IPS-NIHi7 (cell line): Measurements from ENCODE around the gene RITA1.
A peak's percentile ranks its signal among the peaks of the same experiment; 100 is the strongest.

ENCODE experiments used
- DNase-seq: peaks from one replicate; pipeline ENCODE4 v3.0.0; 2012; ENCODE audit warnings: mixed read lengths; ENCODE audit errors: extremely low spot score

RITA1 gene

DNA sequence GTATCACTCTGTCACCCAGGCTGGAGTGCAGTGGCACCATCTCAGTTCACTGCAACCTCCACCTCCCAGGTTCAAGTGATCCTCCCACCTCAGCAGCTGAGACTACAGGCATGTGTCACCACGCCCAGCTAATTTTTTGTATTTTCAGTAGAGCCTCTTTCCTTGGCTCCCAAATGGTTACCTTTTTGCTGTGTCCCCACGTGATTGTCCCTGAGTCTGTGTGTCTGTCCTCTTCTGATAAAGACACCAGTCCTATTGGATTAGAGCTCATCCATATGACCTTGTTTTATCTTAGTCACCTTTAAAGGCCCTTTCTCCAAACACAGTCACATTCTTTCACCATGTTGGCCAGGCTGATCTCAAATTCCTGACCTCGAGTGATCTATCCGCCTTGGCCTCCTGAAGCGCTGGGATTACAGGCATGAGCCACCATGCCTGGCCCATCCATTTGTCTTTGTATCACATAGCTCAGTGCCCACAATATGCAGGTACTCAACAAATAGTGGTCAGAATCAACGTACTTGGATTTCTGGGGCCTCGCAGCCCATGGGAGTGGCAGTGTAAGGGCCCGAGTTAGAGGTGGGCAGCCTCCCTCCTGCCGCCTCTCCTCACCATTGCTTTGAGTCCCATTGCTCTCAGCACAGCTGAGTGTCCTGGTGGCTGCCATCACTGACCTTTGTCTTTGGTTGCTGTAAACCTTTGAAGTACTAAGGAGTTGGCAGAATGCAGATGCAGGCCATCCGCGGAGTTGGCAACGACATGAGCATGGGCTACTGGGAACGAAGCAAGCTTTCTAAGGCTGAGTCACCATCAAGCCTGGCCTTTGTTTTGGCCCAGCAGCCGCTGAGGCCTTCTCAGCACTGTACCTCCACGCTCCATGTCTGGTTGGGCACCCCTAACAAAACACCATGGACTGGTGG, 45.1 kb downstream of the RITA1 start:
- DNase-seq: no peak

DNA sequence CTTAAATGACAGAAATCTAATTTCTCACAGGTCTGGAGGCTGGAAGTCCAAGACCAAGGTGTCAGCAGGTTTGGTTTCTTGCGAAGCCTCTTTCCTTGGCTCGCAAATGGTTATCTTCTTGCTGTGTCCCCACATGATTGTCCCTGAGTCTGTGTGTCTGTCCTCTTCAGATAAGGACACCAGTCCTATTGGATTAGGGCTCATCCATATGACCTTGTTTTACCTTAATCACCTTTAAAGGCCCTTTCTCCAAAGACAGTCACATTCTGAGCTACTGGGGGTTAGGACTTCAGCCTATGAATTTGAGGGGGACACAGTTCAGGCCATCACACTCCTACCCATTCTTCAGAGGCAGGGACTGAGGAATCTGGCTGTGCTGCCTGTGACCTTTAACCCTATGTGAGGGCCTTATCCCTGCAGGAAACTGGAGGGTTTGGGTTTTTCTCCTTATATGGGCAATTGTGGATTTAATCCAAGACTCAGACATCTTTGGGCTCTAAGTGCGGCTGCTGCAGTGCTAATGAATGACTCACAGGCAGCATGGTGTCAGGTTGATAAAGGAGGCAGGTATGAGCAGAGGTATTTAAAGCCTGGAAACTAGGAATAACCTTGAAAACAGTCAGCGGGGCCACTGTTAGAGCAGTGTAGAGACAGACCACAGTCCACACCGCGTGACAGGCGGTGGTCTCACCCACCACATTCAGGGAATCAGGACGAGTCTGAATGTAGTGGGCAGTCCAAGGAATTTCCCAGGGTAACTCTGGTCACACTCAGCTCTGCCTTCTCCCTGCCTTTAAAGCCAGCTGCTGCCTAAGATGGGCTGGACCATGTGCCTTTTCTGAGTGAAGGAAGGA, 45.9 kb downstream of the RITA1 start:
- no peak for DNase-seq

DNA sequence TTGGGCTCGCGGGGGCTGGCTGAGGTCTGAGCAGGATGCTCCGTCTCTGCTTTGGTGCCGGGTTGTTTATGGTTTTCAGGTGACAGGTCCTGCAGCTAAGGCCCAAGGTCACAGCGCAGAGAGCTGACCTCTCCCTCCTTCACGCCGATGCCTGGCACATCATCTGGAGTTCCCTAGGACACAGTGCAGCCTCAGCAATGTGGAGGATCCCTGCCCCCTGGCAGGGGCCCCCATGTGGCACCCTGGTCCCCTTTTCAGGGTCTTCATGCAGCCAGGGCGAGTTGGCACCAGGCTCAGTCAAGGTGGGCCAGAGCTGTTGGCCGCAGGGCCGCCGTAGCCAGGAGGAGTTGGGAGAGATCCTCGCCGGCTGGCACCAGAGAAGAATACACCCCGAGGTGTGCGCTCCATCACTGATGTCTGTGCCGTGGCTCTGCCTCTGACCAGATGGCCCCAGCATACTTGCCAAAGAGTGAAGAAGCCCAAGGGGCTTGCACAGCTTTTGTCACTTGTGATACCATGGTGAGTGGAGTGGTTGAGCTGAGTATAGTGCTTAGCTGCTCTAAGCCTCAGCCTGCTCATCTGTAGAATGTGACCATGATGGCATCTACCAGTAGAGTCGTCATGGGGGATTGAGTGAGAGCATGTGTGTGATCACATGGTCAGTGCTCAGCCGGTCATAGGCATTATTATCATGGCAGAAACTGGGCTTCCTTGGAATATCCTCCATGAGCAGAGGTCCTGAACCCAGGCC, 46.7 kb downstream of the RITA1 start:
- DNase-seq: no peak

DNA sequence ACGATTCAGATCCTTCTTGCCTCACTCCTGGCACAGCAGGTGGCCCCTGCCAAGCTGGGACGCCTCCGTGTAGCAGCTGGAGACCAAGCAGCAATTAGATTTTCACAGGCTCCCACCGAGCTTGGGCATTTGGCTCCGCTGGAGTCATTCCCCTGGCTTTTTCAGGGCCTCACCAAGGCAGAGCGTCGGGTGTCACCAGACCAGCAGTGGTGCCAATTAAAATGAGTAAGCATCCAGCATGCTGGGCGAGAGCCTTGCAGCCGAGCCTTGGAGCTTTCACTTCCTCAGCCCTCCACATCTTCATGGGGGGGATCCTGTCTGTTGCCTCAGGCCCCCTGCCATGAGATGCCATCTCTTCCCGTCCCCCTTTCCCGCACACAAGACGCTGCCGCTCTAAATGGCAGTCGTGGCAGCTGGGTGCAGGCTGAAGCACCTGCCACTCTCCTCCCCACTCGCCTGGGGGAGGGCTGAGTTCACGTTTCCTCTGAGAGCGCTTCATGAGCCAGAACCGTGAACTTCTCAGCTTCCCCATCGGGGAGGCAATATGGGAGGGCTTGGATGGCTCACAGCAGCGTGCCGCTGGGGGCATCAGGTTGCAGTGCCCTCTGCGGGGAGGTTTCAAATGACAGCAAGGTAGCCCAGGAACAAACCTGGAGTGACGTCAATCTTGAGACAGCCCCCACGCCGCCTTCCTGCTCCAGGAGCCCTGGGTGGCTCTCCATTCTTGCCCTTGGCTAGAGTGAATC, 47.5 kb downstream of the RITA1 start:
- DNase-seq: peak; percentile 76

DNA sequence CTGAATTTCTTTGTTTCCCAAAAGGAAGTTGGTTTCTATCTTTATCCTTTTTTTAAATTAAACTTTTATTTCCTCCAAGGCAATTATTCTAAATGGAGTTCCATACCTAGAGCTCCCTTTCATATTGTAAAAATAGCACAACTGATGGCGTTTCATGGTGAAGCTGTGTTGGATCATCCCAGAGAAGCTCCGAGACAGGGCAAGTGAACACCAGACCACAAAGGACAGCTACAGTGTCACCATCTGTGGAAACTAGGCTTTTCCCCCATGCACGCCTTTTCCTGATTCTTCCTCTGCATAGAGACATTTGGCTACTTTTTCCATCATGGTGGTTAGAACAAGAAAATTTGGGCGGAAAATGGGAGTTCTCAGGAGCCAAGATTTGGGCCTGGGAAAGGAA, 48.4 kb downstream of the RITA1 start:
- no peak for DNase-seq

DNA sequence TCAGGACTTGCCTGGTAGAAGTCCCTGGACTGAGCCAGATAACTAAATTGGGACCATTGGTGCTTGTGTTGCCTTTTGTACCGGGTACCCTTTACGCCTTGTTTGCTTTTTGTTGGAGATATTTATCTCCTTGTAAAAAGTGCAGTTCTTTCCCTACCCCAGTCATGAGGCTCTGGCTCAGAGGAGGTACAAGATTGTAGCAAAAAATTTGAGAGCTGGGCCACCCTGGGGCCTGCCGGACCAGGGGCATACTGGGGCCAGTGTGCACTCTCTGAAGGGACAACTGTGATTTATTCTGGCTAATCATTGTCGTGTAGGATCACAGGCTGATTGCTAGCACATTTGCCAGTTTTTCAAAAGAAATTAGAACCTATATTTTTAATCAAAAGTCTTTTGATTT, 49.0 kb downstream of the RITA1 start:
- DNase-seq: no peak

DNA sequence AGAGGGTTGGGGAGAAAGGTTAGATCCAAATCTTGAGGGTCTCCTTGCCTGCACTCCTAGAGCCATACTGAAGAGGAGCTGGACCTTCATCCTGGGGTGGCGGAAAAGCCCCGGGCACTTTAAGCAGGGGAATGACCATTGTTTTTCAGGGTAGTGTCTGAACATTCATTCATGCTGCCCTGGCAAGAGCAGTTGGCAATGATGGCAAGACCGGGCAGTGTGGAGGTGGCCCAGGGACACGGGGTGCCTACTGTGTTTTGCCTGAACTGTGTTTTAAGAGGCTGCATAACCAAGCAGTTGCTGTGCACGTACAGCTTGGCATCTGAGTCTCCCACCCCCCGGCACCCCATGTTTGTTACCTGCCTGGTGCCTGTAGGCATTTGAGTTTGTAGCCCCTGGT, 50.5 kb downstream of the RITA1 start:
- DNase-seq: no peak

DNA sequence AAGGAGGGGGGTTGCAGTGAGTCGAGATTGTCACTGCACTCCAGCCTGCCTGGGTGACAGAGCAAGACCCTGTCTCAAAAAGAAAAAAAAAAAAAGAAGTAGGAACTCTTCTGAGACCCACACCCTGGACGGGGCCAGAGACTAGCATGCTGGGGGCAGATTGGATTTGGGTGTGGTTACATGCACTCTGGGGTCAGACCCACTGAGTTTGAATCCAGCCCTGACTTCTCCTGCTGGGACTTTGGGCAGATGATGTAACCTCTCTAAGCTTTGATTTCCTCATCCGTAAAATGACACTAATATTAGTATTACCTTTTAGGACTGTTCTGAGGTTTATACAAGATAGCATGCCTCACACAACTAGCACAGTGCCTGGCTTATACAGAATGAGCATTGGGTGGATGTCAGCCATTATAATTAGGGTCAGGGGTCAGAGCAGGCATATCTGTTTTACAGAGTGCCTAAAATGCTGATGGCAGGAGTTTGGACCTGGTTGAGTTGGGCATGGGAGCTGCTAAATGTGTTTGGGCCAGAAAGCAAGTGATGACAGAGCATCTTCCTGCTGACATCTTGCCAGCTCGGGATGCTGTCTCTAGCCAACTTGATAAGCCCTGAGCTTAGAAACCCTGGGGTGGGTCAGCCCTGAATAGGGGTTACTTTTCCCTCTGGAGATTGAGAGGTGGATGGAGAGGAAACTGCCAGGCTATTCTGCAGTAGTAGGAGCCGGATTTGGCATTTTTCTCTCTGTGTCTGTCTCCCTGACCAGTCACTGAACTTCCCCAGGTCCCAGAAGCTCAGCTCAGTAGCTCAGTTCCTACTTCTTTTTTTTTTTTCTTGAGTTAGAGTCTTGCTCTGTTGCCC, 51.2 kb downstream of the RITA1 start:
- DNase-seq: no peak

DNA sequence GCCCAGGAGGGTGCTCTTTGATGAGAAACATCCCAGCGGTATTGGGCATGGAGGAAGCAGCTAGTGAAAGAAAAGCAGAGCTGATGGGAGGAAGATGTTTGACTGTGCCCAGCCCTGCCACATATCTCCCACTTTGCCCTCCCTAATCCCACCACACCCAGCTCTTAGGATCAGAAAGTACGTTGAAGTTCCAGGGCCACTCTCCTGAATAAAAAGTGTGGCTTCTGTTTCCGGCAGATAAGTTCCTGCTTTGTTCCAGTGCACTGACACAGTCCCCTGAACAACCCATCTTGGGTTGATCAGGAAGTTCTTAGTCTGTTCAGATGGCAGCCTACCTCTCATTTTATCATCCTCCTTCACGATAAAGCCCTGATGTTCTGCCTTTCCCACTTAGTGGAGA, 52.2 kb downstream of the RITA1 start:
- no peak for DNase-seq

DNA sequence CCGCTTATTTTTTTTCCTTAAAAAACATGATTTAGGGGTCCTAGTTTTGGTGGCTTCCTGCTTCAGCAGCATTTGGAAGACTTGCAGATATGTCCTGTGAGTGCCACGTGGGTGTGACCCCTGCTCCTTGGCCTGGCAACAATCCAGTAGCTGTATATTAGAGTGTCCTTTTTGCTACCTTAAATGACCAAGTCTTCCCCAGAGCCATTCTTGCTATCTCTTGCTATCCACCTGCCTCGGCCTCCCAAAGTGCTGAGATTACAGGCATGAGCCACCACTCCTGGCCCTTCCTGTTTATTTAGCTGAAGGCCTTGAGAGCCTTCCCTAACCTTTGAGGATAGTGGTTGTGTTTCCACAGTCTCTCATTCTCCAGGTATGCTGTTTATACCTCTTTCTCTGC, 52.8 kb downstream of the RITA1 start:
- DNase-seq: no peak

DNA sequence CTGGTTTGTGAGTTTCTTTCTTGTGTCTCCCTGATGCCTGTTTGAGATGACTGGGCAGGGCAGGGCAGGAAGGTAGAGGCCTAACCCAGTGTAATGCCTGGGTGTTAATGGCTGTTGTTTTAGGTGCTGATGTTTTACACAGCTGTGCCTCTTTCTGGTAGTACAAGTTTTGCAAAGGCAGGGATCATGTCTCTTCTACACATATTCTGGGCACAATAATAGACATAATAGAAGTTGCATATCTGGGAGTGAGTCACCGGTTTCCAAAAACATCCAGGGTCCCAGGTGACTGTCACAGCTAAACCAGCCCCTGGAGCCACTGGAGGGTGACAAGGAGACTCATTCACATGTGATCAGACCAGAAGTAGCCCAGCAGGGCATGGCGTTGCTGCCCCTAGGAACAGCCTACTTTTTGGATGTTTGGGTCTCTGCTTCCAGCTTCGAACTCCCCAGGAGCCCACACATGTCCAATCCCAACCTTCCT, 53.8 kb downstream of the RITA1 start:
- DNase-seq: no peak

DNA sequence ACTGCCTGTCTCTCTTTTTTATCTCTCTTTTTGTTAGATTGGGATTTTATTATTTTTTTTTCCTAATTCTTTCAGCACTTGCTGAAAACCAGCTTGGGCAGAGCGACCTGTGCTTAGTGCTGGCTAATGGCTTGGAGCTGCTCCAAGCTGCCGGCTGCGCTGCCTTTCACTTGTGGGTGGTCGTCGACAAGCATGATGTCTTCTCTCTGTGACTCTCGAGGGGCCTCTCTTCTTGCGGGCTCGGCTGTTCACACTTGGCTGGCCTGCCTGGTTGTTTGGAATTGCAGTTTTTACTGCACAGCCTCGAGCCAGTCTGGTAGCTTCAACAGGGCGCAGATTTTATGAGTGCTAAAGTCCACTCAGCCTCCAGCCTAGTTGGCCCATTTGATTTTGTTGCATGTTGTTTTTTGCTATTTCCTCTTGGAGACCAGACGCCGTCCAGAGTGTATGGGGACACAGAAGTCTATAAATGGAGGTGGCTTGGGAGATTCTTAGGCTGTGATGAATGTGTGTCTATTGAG, 54.4 kb downstream of the RITA1 start:
- DNase-seq: no peak

DNA sequence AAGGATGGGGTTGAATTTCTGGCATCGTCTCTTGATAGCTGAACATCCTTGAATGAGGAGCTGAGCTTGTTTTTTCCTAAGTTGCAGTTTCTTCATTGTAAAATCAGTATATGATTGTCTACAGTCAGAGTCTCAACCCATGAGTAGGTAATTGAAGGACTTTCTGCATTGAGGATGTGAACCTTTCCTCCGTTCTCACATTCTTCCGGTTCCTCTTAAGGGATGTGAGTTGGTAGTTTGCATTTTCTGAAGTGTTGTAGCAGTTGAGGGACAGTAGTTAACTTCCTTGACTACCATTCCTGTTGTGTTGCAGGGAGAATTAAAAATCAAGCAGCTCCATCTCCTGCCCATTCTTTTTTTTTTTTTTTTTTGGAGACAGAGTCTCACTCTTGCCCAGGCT, 54.9 kb downstream of the RITA1 start:
- DNase-seq: no peak

DNA sequence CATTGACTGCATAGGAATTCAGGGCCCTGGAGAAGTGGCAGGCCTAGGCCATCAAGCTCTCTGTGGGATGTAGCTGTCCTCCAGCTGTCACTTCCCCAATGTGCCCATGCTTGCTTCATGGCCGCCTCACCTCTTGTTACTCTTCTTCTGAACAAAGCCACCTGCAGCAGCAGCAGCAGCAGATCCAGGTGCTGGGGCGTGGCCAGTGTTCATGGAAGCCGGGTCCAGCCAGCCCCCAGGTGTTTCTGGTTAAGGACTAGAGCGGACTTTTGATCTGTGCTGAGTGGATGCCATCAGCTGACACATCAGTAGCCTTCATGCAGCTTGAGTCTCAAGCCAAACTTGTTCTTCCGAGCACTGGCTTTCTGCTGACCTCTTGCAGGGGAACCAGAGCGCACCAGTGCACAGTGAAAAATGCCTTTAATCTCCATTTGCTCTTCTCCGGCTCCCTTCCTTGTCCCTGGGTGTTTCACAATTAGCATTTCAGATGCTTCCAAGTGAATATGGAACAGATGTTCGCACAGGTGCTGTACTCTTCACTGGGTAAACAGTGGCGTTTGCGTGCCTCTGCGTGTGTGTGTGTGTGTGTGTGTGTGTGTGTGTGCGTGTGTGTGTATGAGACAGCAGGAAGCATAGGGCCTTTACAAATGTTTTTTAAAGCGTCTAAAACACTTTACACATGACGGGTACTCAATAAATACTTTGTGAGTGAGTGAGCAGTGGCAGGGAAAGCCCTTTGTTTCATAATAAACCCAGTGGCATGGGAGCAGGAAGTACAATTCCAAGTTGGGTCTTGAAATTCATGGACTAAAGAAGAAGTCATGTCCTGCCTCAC, 55.9 kb downstream of the RITA1 start:
- DNase-seq: no peak
